Measurements from ENCODE around the gene RPGR. TPM values are rescaled to one million over a fixed set of nuclear protein-coding genes. Genes with fewer than 3 reads are reported as not detected.

The RPGR gene
- total and polyA plus RNA-seq, 9 of the 15 experiments (the other 6 are each of a cell fraction or from before 2014, with no cell fraction given), result 2.1 to 7.9 (median 5.7) TPM

- TF ChIP-seq, protein P1, sequence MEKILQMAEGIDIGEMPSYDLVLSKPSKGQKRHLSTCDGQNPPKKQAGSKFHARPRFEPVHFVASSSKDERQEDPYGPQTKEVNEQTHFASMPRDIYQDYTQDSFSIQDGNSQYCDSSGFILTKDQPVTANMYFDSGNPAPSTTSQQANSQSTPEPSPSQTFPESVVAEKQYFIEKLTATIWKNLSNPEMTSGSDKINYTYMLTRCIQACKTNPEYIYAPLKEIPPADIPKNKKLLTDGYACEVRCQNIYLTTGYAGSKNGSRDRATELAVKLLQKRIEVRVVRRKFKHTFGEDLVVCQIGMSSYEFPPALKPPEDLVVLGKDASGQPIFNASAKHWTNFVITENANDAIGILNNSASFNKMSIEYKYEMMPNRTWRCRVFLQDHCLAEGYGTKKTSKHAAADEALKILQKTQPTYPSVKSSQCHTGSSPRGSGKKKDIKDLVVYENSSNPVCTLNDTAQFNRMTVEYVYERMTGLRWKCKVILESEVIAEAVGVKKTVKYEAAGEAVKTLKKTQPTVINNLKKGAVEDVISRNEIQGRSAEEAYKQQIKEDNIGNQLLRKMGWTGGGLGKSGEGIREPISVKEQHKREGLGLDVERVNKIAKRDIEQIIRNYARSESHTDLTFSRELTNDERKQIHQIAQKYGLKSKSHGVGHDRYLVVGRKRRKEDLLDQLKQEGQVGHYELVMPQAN (IDR thresholded peaks at IDR 0.05; ENCODE audit: borderline replicate concordance), result no peak
- TF ChIP-seq ETS2 (tag; IDR thresholded peaks at IDR 0.05; ENCODE audit: borderline replicate concordance, poor library complexity, severe bottlenecking) (no peak), ZNF212 (CRISPR knock-in tag; IDR thresholded peaks at IDR 0.05) (no peak), NCOA1 (IDR thresholded peaks at IDR 0.05; ENCODE audit: low read depth) (no peak), SUPT5H (IDR thresholded peaks at IDR 0.05) (no peak), MITF (IDR thresholded peaks at IDR 0.05) (no peak)
- DNase-seq (ENCODE audit: extremely low read depth in 1 of 4, low spot score in 3 of 4) (no peak), ATAC-seq (no peak), FAIRE-seq (no peak)
- no peaks in the 10 kb centered on the region for H3K79me2 ChIP-seq (ENCODE audit: control insufficient read depth, insufficient read depth, low read length)
- no TSS peak for BruUV-seq (replicated peaks)
- 0% methylated on average over 1 of the region's 8 CpGs for WGBS (ENCODE audit: insufficient coverage, low coverage, missing lambda C conversion rate)
- H3K27ac ChIP-seq (ENCODE audit: extremely low read depth, low read depth, low read length), result no peak overlapping the region
- no peaks in the 10 kb centered on the region for H3K9me1 ChIP-seq (ENCODE audit: control insufficient read depth, insufficient read depth, low read length)
- CTCF ChIA-PET (ENCODE audit: low intra/inter-chr PET ratio), result no interaction called here
- intact Hi-C loops (cut with micrococcal nuclease), result no loop called here
- in situ Hi-C loops (cut with MboI), result no loop called here
- H3K9ac ChIP-seq (ENCODE audit: insufficient read depth in 1 of 2, low read depth in 2 of 2, low read length in 2 of 2), result no peak overlapping the region
- no peaks in the 10 kb centered on the region for H4K20me1 ChIP-seq (replicated peaks; ENCODE audit: control insufficient read depth, insufficient read depth, low read length)
- H3K4me2 ChIP-seq (ENCODE audit: insufficient read depth, low read length), result no peak overlapping the region
- H3K9me3 ChIP-seq (replicated peaks; ENCODE audit: control insufficient read depth, insufficient read depth, low read depth, low read length), result no peaks in the 10 kb centered on the region
- no peak overlapping the region for H3K4me3 ChIP-seq
- H3K27me3 ChIP-seq (ENCODE audit: control insufficient read depth in 2 of 2, insufficient read depth in 2 of 2, low read length in 2 of 2), result no peaks in the 10 kb centered on the region
- no peak overlapping the region for H2AFZ ChIP-seq (ENCODE audit: low read depth, low read length)
- POLR2A ChIA-PET, result interaction anchor here (0.6 kb wide), 1 partner anchor 47 kb away, joined by 5 read pairs; no protein-coding TSS in a partner anchor
- no peaks in the 10 kb centered on the region for H3K4me1 ChIP-seq (replicated peaks in 1 of 2; ENCODE audit: control insufficient read depth in 2 of 2, insufficient read depth in 2 of 2, low read length in 2 of 2)
- no peaks in the 10 kb centered on the region for H3K36me3 ChIP-seq (ENCODE audit: control insufficient read depth, insufficient read depth, low read length)
These were observed 29.1 kb upstream of the RPGR start for GRCh38 chrX:38356401-38356800.
